GM12878 (cell line): ENCODE data around the gene UGGT1. TPM values are rescaled to one million over a fixed set of nuclear protein-coding genes. Genes with fewer than 3 reads are reported as not detected.

Source experiments
- ATAC-seq: fragments of 200-7000 bp; cut with Tn5 transposase; 3 replicates; pipeline ENCODE4 v1.9.1; 2020; ENCODE audit warnings: mild to moderate bottlenecking, moderate library complexity
- BruUV-seq: library from RNA; stranded (reverse); fragments of 400-500 nt; replicated peaks from 2 replicates; lab custom pipeline; 2021; lab: Mats Ljungman, UMichigan
- CTCF ChIA-PET: fragments of 300-600 bp; sonication (Branson Sonifier 250); formaldehyde crosslinking; extraction: SDS; loops from one replicate; lab custom pipeline; 2021; ENCODE audit warnings: inconsistent platforms; lab: Yijun Ruan, JAX
- POLR2A ChIA-PET: fragments of 350-600 bp; formaldehyde crosslinking; extraction: SDS; loops from one replicate; lab custom pipeline; 2021; ENCODE audit warnings: inconsistent platforms; lab: Charles Lee
- RAD21 ChIA-PET: fragments of 300-600 bp; sonication (Branson Sonifier 250); formaldehyde crosslinking; loops from one replicate; lab custom pipeline; 2023; ENCODE audit warnings: antibody characterized with exemption; ENCODE audit not compliant: unreplicated experiment; lab: Charles Lee
- SMC1A ChIA-PET: fragments of 300-600 bp; sonication (Branson Sonifier 250); formaldehyde crosslinking; loops from one replicate; lab custom pipeline; 2023; ENCODE audit not compliant: unreplicated experiment, uncharacterized antibody; lab: Charles Lee
- DNase-seq: peaks from one replicate; pipeline ENCODE4 v3.0.0-alpha.2; 2011; ENCODE audit warnings: low read depth, low spot score
- FAIRE-seq: peaks from 3 replicates; lab custom pipeline; 2011; peaks lifted over from hg19 to GRCh38; lab: Jason Lieb, UNC
- H2AFZ ChIP-seq: 2 replicates; pipeline ENCODE4 v1.6.0; 2011; ENCODE audit warnings: low read depth, low read length, control low read depth; ENCODE audit not compliant: control insufficient read depth
- H3K27ac ChIP-seq: 2 replicates; pipeline ENCODE4 v1.5.1; 2011; ENCODE audit warnings: control low read depth; ENCODE audit not compliant: control insufficient read depth, insufficient read depth
- H3K27me3 ChIP-seq, 2 experiments: replicated peaks in 1 of 2; 2 replicates each; pipeline versions ENCODE4 v1.6.0 to v1.6.1; 2011; ENCODE audit warnings: low read length in 1 of 2; ENCODE audit not compliant: control insufficient read depth in 2 of 2, insufficient read depth in 2 of 2
- H3K36me3 ChIP-seq, 2 experiments: 2 replicates each; pipeline ENCODE4 v1.5.1; 2011; ENCODE audit warnings: low read length in 1 of 2; ENCODE audit not compliant: control insufficient read depth in 2 of 2, insufficient read depth in 2 of 2
- H3K4me1 ChIP-seq: 2 replicates; pipeline ENCODE4 v1.6.1; 2011; ENCODE audit warnings: mild to moderate bottlenecking, low read length, moderate library complexity, mixed read lengths; ENCODE audit not compliant: control insufficient read depth, insufficient read depth
- H3K4me2 ChIP-seq: 2 replicates; pipeline ENCODE4 v1.6.0; 2011; ENCODE audit warnings: control low read depth; ENCODE audit not compliant: control insufficient read depth, insufficient read depth
- H3K4me3 ChIP-seq: fragments of 200-600 bp; sonication (generic); 2 replicates; pipeline ENCODE4 v1.5.1; 2016
- H3K79me2 ChIP-seq: 2 replicates; pipeline ENCODE4 v1.6.0; 2011; ENCODE audit warnings: low read length; ENCODE audit not compliant: control insufficient read depth, insufficient read depth
- H3K9ac ChIP-seq: 2 replicates; pipeline ENCODE4 v1.8.0; 2011; ENCODE audit warnings: low read length, control low read depth, mixed read lengths; ENCODE audit not compliant: control insufficient read depth, insufficient read depth
- H3K9me3 ChIP-seq: replicated peaks from 3 replicates; pipeline ENCODE4 v1.5.1; 2011; ENCODE audit warnings: mild to moderate bottlenecking, low read length; ENCODE audit not compliant: control insufficient read depth, insufficient read depth
- H4K20me1 ChIP-seq: 2 replicates; pipeline ENCODE4 v1.6.0; 2011; ENCODE audit not compliant: control insufficient read depth, insufficient read depth
- ATF3 ChIP-seq: IDR thresholded peaks from 2 replicates; pipeline ENCODE4 v1.6.1; 2011; ENCODE audit warnings: low read depth, mild to moderate bottlenecking, low read length, moderate library complexity, borderline replicate concordance; ENCODE audit errors: extremely low read depth
- FOXM1 ChIP-seq: IDR thresholded peaks from 2 replicates; pipeline ENCODE4 v1.6.1; 2012; ENCODE audit warnings: low read depth, mild to moderate bottlenecking, inconsistent platforms, low read length, moderate library complexity
- PML ChIP-seq: IDR thresholded peaks from 2 replicates; pipeline ENCODE4 v1.6.1; 2012; ENCODE audit warnings: low read length, inconsistent platforms
- PRDM15 ChIP-seq: fragments of 450-650 bp; formaldehyde crosslinking; IDR thresholded peaks from 2 replicates; pipeline ENCODE4 v1.4.0; 2020; ENCODE audit warnings: mild to moderate bottlenecking, moderate library complexity
- RAD21 ChIP-seq: IDR thresholded peaks from 2 replicates; pipeline ENCODE4 v1.6.1; 2011; ENCODE audit warnings: mild to moderate bottlenecking, low read depth, low read length, moderate library complexity; ENCODE audit not compliant: insufficient read depth
- RAD51 ChIP-seq: fragments of 450-650 bp; IDR thresholded peaks from 2 replicates; pipeline ENCODE4 v1.6.1; 2016; ENCODE audit warnings: moderate library complexity, mild to moderate bottlenecking, inconsistent platforms
- SMC3 ChIP-seq: IDR thresholded peaks from 2 replicates; pipeline ENCODE4 v1.6.1; 2011; ENCODE audit warnings: low read length, improper control_type of control experiment, borderline replicate concordance
- ZBTB40 ChIP-seq: fragments of 450-650 bp; IDR thresholded peaks from 2 replicates; pipeline ENCODE4 v1.6.1; 2016; ENCODE audit warnings: mild to moderate bottlenecking, moderate library complexity, borderline replicate concordance
- WGBS: methylation state at CpG from one replicate; pipeline ENCODE4 v1.1.6; 2016; ENCODE audit warnings: low lambda C conversion rate; ENCODE audit not compliant: insufficient replicate concordance, insufficient coverage; ENCODE audit errors: missing lambda C conversion rate; 5-methylcytosine and 5-hydroxymethylcytosine counted together
- in situ Hi-C: fragments of 300-500 bp; cut with MboI; formaldehyde crosslinking; loops from 9 replicates; pipeline ENCODE4 v1.14.3; 2018; ENCODE audit warnings: mixed read lengths
- intact Hi-C: fragments of 100-400 bp; cut with micrococcal nuclease; formaldehyde crosslinking; loops from one replicate; pipeline ENCODE4 v1.14.2; 2022; ENCODE audit not compliant: unreplicated experiment
- polyA plus RNA-seq, 11 experiments: library from polyadenylated mRNA; depleted of rRNA in 4 of 11; unstranded in 6 of 11; stranded (reverse) in 5 of 11; fragments of >200 nt; fragmentation: Nextera tagmentation in 4 of 11; fragmentation: Illumina TruSeq in 1 of 11; extraction: Ambion mirVana in 4 of 11; extraction: Trizol in 1 of 11; gene quantifications; 1 replicate in 1 of 11; 2 replicates in 10 of 11; pipeline versions ENCODE4 v1.2.1 to v1.2.3, GENCODE V29; 2011 to 2016; ENCODE audit warnings: inconsistent platforms in 2 of 11, missing spikeins in 2 of 11, low read depth in 1 of 11
- total RNA-seq, 4 experiments: library from RNA; depleted of rRNA in 3 of 4; stranded (reverse); fragments of >200 nt in 3 of 4; fragmentation: Illumina TruSeq in 1 of 4; extraction: Trizol in 1 of 4; gene quantifications; 2 replicates each; pipeline versions ENCODE4 v1.2.1 to v1.2.3, GENCODE V29; 2013 to 2021
- TF ChIP-seq, protein P1 (sequence below), 3 experiments: IDR thresholded peaks in 2 of 3; conservative IDR thresholded peaks in 1 of 3; 2 replicates each; pipeline ENCODE4 v1.5.1; 2011; ENCODE audit warnings: low read depth in 3 of 3, low read length in 3 of 3, mild to moderate bottlenecking in 3 of 3, control low read depth in 2 of 3, moderate library complexity in 2 of 3, inconsistent platforms in 1 of 3, mixed read lengths in 1 of 3; ENCODE audit not compliant: control insufficient read depth in 2 of 3, insufficient read depth in 1 of 3; ENCODE audit errors: extremely low read depth in 1 of 3

UGGT1 gene
- total and polyA plus RNA-seq, 10 of the 15 experiments (the other 5 are each of a cell fraction or from before 2014, with no cell fraction given) = 4.1 to 49.8 (median 28.5) TPM

GRCh38 chr2:128178650-128179460 is 87.9 kb downstream of the UGGT1 start:
- Histone ChIP-seq H3K4me2 (no peak overlapping the region), H3K36me3 (peaks cover 7 to 61% of the 10 kb centered on the region in 2 experiments), H3K4me3 (no peak overlapping the region), H3K79me2 (no peaks in the 10 kb centered on the region), H3K4me1 (no peaks in the 10 kb centered on the region), H3K27ac (no peak overlapping the region), H4K20me1 (no peaks in the 10 kb centered on the region), H3K27me3 (no peaks in the 10 kb centered on the region), H2AFZ (no peak overlapping the region), H3K9ac (no peak overlapping the region), H3K9me3 (no peaks in the 10 kb centered on the region)
- WGBS = 52% methylated on average over 9 of the region's 9 CpGs
- no TSS peak for BruUV-seq
- ChIA-PET POLR2A (no interaction called here), RAD21 (no interaction called here), SMC1A (no interaction called here), CTCF (interaction anchor here (1.0 to 2.0 kb wide), 2 partner anchors 9 to 22 kb away, joined by 3 to 5 read pairs; no protein-coding TSS in a partner anchor)
- intact Hi-C loops (no loop called here), in situ Hi-C loops (no loop called here)
- TF ChIP-seq SMC3 = peak; percentile 17; the same call in 1 of the 2 replicates
- TF ChIP-seq, protein P1, sequence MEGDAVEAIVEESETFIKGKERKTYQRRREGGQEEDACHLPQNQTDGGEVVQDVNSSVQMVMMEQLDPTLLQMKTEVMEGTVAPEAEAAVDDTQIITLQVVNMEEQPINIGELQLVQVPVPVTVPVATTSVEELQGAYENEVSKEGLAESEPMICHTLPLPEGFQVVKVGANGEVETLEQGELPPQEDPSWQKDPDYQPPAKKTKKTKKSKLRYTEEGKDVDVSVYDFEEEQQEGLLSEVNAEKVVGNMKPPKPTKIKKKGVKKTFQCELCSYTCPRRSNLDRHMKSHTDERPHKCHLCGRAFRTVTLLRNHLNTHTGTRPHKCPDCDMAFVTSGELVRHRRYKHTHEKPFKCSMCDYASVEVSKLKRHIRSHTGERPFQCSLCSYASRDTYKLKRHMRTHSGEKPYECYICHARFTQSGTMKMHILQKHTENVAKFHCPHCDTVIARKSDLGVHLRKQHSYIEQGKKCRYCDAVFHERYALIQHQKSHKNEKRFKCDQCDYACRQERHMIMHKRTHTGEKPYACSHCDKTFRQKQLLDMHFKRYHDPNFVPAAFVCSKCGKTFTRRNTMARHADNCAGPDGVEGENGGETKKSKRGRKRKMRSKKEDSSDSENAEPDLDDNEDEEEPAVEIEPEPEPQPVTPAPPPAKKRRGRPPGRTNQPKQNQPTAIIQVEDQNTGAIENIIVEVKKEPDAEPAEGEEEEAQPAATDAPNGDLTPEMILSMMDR (IDR thresholded peaks at IDR 0.05 in 2 of 3, conservative IDR thresholded peaks at IDR 0.05 in 1 of 3; ENCODE audit: control insufficient read depth in 2 of 3, extremely low read depth in 1 of 3, insufficient read depth in 1 of 3, low read depth in 3 of 3, low read length in 3 of 3) = peak; percentile 46 to 57 (median 49)
- peak; percentile 64; the same call in 1 of the 2 replicates for TF ChIP-seq RAD51
- no peak for TF ChIP-seq FOXM1
- TF ChIP-seq ZBTB40 = no peak
- TF ChIP-seq PRDM15 (CRISPR knock-in tag) = no peak
- TF ChIP-seq ATF3 = peak; percentile 39; the same call in 1 of the 2 replicates
- no peak for TF ChIP-seq PML
- TF ChIP-seq RAD21 = peak; percentile 50
- peak; percentile 72 for ATAC-seq
- FAIRE-seq = no peak
- no peak for DNase-seq
